Liver (tissue), 3 donors: ENCODE data around the gene SLC38A5.

ENCODE experiments used
- FOXA1 ChIP-seq: IDR thresholded peaks from 2 replicates; pipeline ENCODE4 v1.6.1; 2016; ENCODE audit warnings: antibody characterized with exemption
- GABPA ChIP-seq, 2 donors: IDR thresholded peaks in 1 of 2; conservative IDR thresholded peaks in 1 of 2; 2 replicates each; pipeline ENCODE4 v1.6.1; 2016; ENCODE audit warnings: antibody characterized with exemption in 2 of 2, mild to moderate bottlenecking in 1 of 2, moderate library complexity in 1 of 2
- HNF4A ChIP-seq, 2 donors: conservative IDR thresholded peaks; 2 replicates each; pipeline ENCODE4 v1.6.1; 2016; ENCODE audit warnings: antibody characterized with exemption in 2 of 2, mild to moderate bottlenecking in 2 of 2
- HNF4G ChIP-seq: IDR thresholded peaks from 2 replicates; pipeline ENCODE4 v1.6.1; 2016; ENCODE audit warnings: antibody characterized with exemption
- JUND ChIP-seq, 2 donors: IDR thresholded peaks; 2 replicates each; pipeline ENCODE4 v1.6.1; 2016; ENCODE audit warnings: antibody characterized with exemption in 2 of 2
- NR2F2 ChIP-seq: IDR thresholded peaks from 2 replicates; pipeline ENCODE4 v1.6.1; 2016; ENCODE audit warnings: antibody characterized with exemption
- RAD21 ChIP-seq, 2 donors: IDR thresholded peaks; 2 replicates each; pipeline ENCODE4 v1.6.1; 2016; ENCODE audit warnings: antibody characterized with exemption in 2 of 2, mild to moderate bottlenecking in 2 of 2
- REST ChIP-seq: IDR thresholded peaks from 2 replicates; pipeline ENCODE4 v1.6.1; 2016; ENCODE audit warnings: antibody characterized with exemption, mild to moderate bottlenecking
- SP1 ChIP-seq: IDR thresholded peaks from 2 replicates; pipeline ENCODE4 v1.6.1; 2018; ENCODE audit warnings: antibody characterized with exemption, mild to moderate bottlenecking
- TAF1 ChIP-seq: conservative IDR thresholded peaks from 2 replicates; pipeline ENCODE4 v1.6.1; 2016; ENCODE audit warnings: antibody characterized with exemption, mild to moderate bottlenecking
- ZBTB33 ChIP-seq: IDR thresholded peaks from 2 replicates; pipeline ENCODE4 v1.6.1; 2016; ENCODE audit warnings: antibody characterized with exemption
- TF ChIP-seq, protein P1 (sequence below): IDR thresholded peaks from 2 replicates; pipeline ENCODE4 v1.6.1; 2016; ENCODE audit warnings: antibody characterized with exemption
- TF ChIP-seq, protein P2 (sequence below): fragments of 150-350 bp; IDR thresholded peaks from 2 replicates; pipeline ENCODE4 v1.5.1; 2017; ENCODE audit warnings: improper control_type of control experiment, low read depth, low read length; ENCODE audit not compliant: missing input control
- TF ChIP-seq, protein P3 (sequence below): IDR thresholded peaks from 2 replicates; pipeline ENCODE4 v1.6.1; 2016; ENCODE audit warnings: antibody characterized with exemption
- donor health status: healthy.
- donor health status: healthy.

DNA sequence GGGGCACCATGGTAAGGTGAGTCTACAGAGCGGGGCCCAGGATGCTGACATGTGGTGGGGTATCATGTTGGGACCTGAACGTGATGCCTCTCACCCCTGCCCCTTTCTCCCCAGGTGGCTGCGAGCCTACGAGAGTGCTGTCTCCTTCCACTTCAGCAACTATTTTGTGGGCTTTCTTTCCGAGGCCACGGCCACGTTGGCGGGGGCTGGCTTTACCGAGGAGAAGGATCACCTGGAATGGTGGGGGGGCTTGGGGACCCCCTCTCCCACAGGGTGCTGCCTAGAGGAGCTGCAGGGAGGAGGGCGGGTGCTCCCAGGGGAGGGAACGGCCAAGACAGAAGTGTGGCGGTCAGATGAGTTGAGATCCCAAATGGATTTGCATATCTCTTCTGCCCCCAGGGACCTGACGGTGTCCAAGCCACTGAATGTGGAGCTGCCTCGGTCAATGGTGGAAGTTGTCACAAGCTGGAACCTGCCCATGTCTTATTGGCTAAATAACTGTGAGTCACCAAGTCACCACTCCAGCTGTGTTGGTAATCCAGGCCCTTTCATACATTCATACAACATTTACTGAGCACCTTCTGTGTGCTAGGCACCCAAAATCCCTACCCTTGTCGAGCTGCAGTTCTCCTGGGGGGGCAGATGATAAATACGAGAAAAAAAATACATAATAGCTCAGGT, 44.2 kb upstream of the SLC38A5 start:
- TF ChIP-seq ZBTB33: no peak
- TF ChIP-seq, protein P1, sequence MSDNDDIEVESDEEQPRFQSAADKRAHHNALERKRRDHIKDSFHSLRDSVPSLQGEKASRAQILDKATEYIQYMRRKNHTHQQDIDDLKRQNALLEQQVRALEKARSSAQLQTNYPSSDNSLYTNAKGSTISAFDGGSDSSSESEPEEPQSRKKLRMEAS: no peak
- TF ChIP-seq, protein P2, sequence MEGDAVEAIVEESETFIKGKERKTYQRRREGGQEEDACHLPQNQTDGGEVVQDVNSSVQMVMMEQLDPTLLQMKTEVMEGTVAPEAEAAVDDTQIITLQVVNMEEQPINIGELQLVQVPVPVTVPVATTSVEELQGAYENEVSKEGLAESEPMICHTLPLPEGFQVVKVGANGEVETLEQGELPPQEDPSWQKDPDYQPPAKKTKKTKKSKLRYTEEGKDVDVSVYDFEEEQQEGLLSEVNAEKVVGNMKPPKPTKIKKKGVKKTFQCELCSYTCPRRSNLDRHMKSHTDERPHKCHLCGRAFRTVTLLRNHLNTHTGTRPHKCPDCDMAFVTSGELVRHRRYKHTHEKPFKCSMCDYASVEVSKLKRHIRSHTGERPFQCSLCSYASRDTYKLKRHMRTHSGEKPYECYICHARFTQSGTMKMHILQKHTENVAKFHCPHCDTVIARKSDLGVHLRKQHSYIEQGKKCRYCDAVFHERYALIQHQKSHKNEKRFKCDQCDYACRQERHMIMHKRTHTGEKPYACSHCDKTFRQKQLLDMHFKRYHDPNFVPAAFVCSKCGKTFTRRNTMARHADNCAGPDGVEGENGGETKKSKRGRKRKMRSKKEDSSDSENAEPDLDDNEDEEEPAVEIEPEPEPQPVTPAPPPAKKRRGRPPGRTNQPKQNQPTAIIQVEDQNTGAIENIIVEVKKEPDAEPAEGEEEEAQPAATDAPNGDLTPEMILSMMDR: no peak
- TF ChIP-seq, protein P3, sequence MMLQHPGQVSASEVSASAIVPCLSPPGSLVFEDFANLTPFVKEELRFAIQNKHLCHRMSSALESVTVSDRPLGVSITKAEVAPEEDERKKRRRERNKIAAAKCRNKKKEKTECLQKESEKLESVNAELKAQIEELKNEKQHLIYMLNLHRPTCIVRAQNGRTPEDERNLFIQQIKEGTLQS: no peak
- TF ChIP-seq TAF1: no peak
- TF ChIP-seq JUND (IDR thresholded peaks at IDR 0.05): no peak
- no peak for TF ChIP-seq NR2F2
- TF ChIP-seq RAD21 (IDR thresholded peaks at IDR 0.05): no peak
- no peak for TF ChIP-seq REST
- no peak for TF ChIP-seq FOXA1
- TF ChIP-seq GABPA (IDR thresholded peaks at IDR 0.05 in 1 of 2, conservative IDR thresholded peaks at IDR 0.05 in 1 of 2): no peak
- TF ChIP-seq HNF4A (conservative IDR thresholded peaks at IDR 0.05): no peak
- no peak for TF ChIP-seq HNF4G
- TF ChIP-seq SP1: no peak
